Natural killer cell (primary cell): ENCODE results near the gene NR5A1. TPM values are rescaled to one million over a fixed set of nuclear protein-coding genes. Genes with fewer than 3 reads are reported as not detected.

Source experiments
- ATAC-seq, 3 donors: fragments of 150-1000 bp in 2 of 3; fragments of 200-7000 bp in 1 of 3; cut with Tn5 transposase; 1 replicate in 1 of 3; 2 replicates in 2 of 3; pipeline ENCODE4 v1.10.0; 2021; ENCODE audit warnings: mild to moderate bottlenecking in 2 of 3, moderate library complexity in 2 of 3
- DNase-seq, 2 donors: peaks; one replicate each; pipeline versions ENCODE4 v3.0.0 to v3.0.0-alpha.2; 2013 to 2021; ENCODE audit warnings: mixed read lengths in 1 of 2
- H3K27ac ChIP-seq: one replicate; pipeline ENCODE4 v1.5.1; 2013; ENCODE audit warnings: mild to moderate bottlenecking, low read length
- H3K27me3 ChIP-seq: one replicate; pipeline ENCODE4 v1.6.1; 2013; ENCODE audit warnings: low read length; ENCODE audit not compliant: control insufficient read depth, insufficient read depth
- H3K36me3 ChIP-seq: one replicate; pipeline ENCODE4 v1.6.1; 2013; ENCODE audit warnings: low read length; ENCODE audit not compliant: control insufficient read depth, insufficient read depth
- H3K4me1 ChIP-seq: one replicate; pipeline ENCODE4 v1.6.1; 2013; ENCODE audit warnings: low read length; ENCODE audit not compliant: control insufficient read depth, insufficient read depth
- H3K4me3 ChIP-seq: one replicate; pipeline ENCODE4 v1.5.1; 2013; ENCODE audit warnings: low read length
- H3K9me3 ChIP-seq: one replicate; pipeline ENCODE4 v1.6.1; 2013; ENCODE audit warnings: low read length; ENCODE audit not compliant: control insufficient read depth, insufficient read depth
- H3K27ac Mint-ChIP-seq, 2 donors: one replicate each; pipeline ENCODE4 v1.8.0; 2022; ENCODE audit warnings: mild to moderate bottlenecking in 2 of 2, mixed read lengths in 2 of 2, moderate library complexity in 1 of 2
- H3K27me3 Mint-ChIP-seq, 2 donors: one replicate each; pipeline ENCODE4 v1.8.0; 2022; ENCODE audit warnings: low read depth in 2 of 2, mixed read lengths in 2 of 2
- H3K36me3 Mint-ChIP-seq: one replicate; pipeline ENCODE4 v1.8.0; 2022; ENCODE audit warnings: mixed read lengths
- H3K4me1 Mint-ChIP-seq, 2 donors: one replicate each; pipeline ENCODE4 v1.8.0; 2022; ENCODE audit warnings: mixed read lengths in 2 of 2
- H3K4me3 Mint-ChIP-seq: one replicate; pipeline ENCODE4 v1.8.0; 2022; ENCODE audit warnings: mild to moderate bottlenecking, moderate library complexity, mixed read lengths
- H3K9me3 Mint-ChIP-seq, 2 donors: one replicate each; pipeline ENCODE4 v1.8.0; 2022; ENCODE audit warnings: mixed read lengths in 2 of 2
- CTCF ChIP-seq: fragments of 200-600 bp; IDR thresholded peaks from one replicate; pipeline ENCODE4 v1.8.0; 2022; ENCODE audit warnings: antibody characterized with exemption
- WGBS: methylation state at CpG from one replicate; pipeline ENCODE4 v1.1.7; 2013; ENCODE audit warnings: missing lambda C conversion rate; ENCODE audit not compliant: insufficient coverage; 5-methylcytosine and 5-hydroxymethylcytosine counted together
- intact Hi-C: fragments of 100-400 bp; cut with micrococcal nuclease; formaldehyde crosslinking; loops from one replicate; pipeline ENCODE4 v1.14.2; 2022
- total RNA-seq, 4 donors: library from RNA; stranded (reverse); fragments of 120-200 nt in 1 of 4; gene quantifications; one replicate each; pipeline versions ENCODE4 v1.2.3 to v1.2.4, GENCODE V29; 2013 to 2022

NR5A1 gene
- total RNA-seq, 3 donors from 2014 or later (not counting 1 experiment from before 2014, with no cell fraction given): not detected

GRCh38 chr9:124486778-124487259, 20.4 kb downstream of the NR5A1 start:
- Histone ChIP-seq H3K9me3 (no peaks in the 10 kb centered on the region), H3K4me3 (no peak overlapping the region), H3K27ac (no peak overlapping the region), H3K4me1 (no peaks in the 10 kb centered on the region), H3K27me3 (no peaks in the 10 kb centered on the region), H3K36me3 (no peaks in the 10 kb centered on the region)
- intact Hi-C loops: no loop called here
- no peak overlapping the region for H3K27ac Mint-ChIP-seq
- peaks cover 2 to 5% of the 10 kb centered on the region in 2 donors for H3K27me3 Mint-ChIP-seq
- ATAC-seq (no peak), DNase-seq (no peak)
- TF ChIP-seq CTCF: no peak
- H3K4me3 Mint-ChIP-seq: no peak overlapping the region
- 74% methylated on average over 17 of the region's 17 CpGs for WGBS
- H3K4me1 Mint-ChIP-seq: no peaks in the 10 kb centered on the region
- H3K9me3 Mint-ChIP-seq: no peaks in the 10 kb centered on the region
- H3K36me3 Mint-ChIP-seq: no peaks in the 10 kb centered on the region

- ATAC-seq (no peak), DNase-seq (no peak)
- Mint-ChIP-seq H3K27me3 (peaks cover 2 to 5% of the 10 kb centered on the region in 2 donors), H3K36me3 (no peaks in the 10 kb centered on the region), H3K4me1 (no peaks in the 10 kb centered on the region), H3K4me3 (no peak overlapping the region), H3K9me3 (no peaks in the 10 kb centered on the region), H3K27ac (no peak overlapping the region)
- no peaks in the 10 kb centered on the region for H3K4me1 ChIP-seq
- H3K27me3 ChIP-seq: no peaks in the 10 kb centered on the region
- 74% methylated on average over 15 of the region's 15 CpGs for WGBS
- no peaks in the 10 kb centered on the region for H3K36me3 ChIP-seq
- intact Hi-C loops: no loop called here
- H3K9me3 ChIP-seq: no peaks in the 10 kb centered on the region
- H3K27ac ChIP-seq: no peak overlapping the region
- no peak overlapping the region for H3K4me3 ChIP-seq
- no peak for TF ChIP-seq CTCF
Observed at GRCh38 chr9:124485936-124486335, 21.3 kb downstream of the NR5A1 start.

- DNase-seq (no peak), ATAC-seq (no peak)
- no peaks in the 10 kb centered on the region for H3K27me3 ChIP-seq
- Mint-ChIP-seq H3K36me3 (no peaks in the 10 kb centered on the region), H3K27me3 (peaks cover 2 to 5% of the 10 kb centered on the region in 2 donors), H3K4me3 (no peak overlapping the region), H3K9me3 (no peaks in the 10 kb centered on the region), H3K27ac (no peak overlapping the region), H3K4me1 (peaks cover 0 to 4% of the 10 kb centered on the region in 2 donors)
- no peak overlapping the region for H3K4me3 ChIP-seq
- no peaks in the 10 kb centered on the region for H3K36me3 ChIP-seq
- H3K27ac ChIP-seq: no peak overlapping the region
- intact Hi-C loops: no loop called here
- TF ChIP-seq CTCF: no peak
- 90% methylated on average over 12 of the region's 13 CpGs for WGBS
- H3K9me3 ChIP-seq: no peaks in the 10 kb centered on the region
- H3K4me1 ChIP-seq: no peaks in the 10 kb centered on the region
Observed at GRCh38 chr9:124485201-124485600, 22.0 kb downstream of the NR5A1 start.

GRCh38 chr9:124483481-124483880, 23.7 kb downstream of the NR5A1 start:
- DNase-seq (no peak), ATAC-seq (no peak)
- intact Hi-C loops: no loop called here
- Mint-ChIP-seq H3K4me3 (no peak overlapping the region), H3K36me3 (no peaks in the 10 kb centered on the region), H3K4me1 (peaks cover 0 to 6% of the 10 kb centered on the region in 2 donors), H3K27ac (no peak overlapping the region), H3K27me3 (peaks cover 7 to 8% of the 10 kb centered on the region in 2 donors), H3K9me3 (no peaks in the 10 kb centered on the region)
- Histone ChIP-seq H3K27ac (no peak overlapping the region), H3K4me3 (no peak overlapping the region), H3K27me3 (no peaks in the 10 kb centered on the region), H3K9me3 (no peaks in the 10 kb centered on the region), H3K4me1 (no peaks in the 10 kb centered on the region), H3K36me3 (no peaks in the 10 kb centered on the region)
- TF ChIP-seq CTCF: no peak
- 98% methylated on average over 9 of the region's 9 CpGs for WGBS
